IMR-90 (cell line): Measurements from ENCODE around the gene MEIS2. TPM values are rescaled to one million over a fixed set of nuclear protein-coding genes. Genes with fewer than 3 reads are reported as not detected.

ENCODE experiments used
- ATAC-seq: fragments of 200-7000 bp; cut with Tn5 transposase; 2 replicates; pipeline ENCODE4 v1.9.1; 2020; ENCODE audit warnings: low read depth, mild to moderate bottlenecking, moderate library complexity
- BruUV-seq: library from RNA; stranded (reverse); fragments of 400-500 nt; replicated peaks from 2 replicates; lab custom pipeline; 2021; lab: Mats Ljungman, UMichigan
- CTCF ChIA-PET: fragments of 300-600 bp; formaldehyde crosslinking; extraction: SDS; loops from one replicate; lab custom pipeline; 2021; ENCODE audit warnings: antibody characterized with exemption; lab: Yijun Ruan, JAX
- POLR2A ChIA-PET: fragments of 300-600 bp; sonication (Branson Sonifier 250); formaldehyde crosslinking; loops from one replicate; lab custom pipeline; 2022; ENCODE audit warnings: antibody characterized with exemption; ENCODE audit not compliant: unreplicated experiment; lab: Charles Lee
- DNase-seq: peaks from one replicate; pipeline ENCODE4 v3.0.0; 2013
- H2AFZ ChIP-seq: replicated peaks from 2 replicates; pipeline ENCODE3; 2013; ENCODE audit warnings: low read length, mild to moderate bottlenecking; ENCODE audit not compliant: poor library complexity
- H2AK5ac ChIP-seq: 2 replicates; pipeline ENCODE4 v1.6.1; 2013; ENCODE audit warnings: low read depth, low read length, inconsistent platforms
- H2AK9ac ChIP-seq: replicated peaks from 2 replicates; pipeline ENCODE3; 2013; ENCODE audit warnings: mild to moderate bottlenecking, low read depth, low read length, moderate library complexity; ENCODE audit not compliant: poor library complexity
- H2BK120ac ChIP-seq: 2 replicates; pipeline ENCODE4 v1.6.1; 2013; ENCODE audit warnings: low read depth, low read length, inconsistent platforms
- H2BK15ac ChIP-seq: 3 replicates; pipeline ENCODE4 v1.6.1; 2013; ENCODE audit warnings: low read depth, low read length, inconsistent platforms
- H2BK20ac ChIP-seq: 2 replicates; pipeline ENCODE4 v1.6.1; 2013; ENCODE audit warnings: low read depth, mild to moderate bottlenecking, inconsistent platforms, low read length, moderate library complexity
- H2BK5ac ChIP-seq: 2 replicates; pipeline ENCODE4 v1.6.1; 2013; ENCODE audit warnings: mild to moderate bottlenecking, low read depth, low read length, inconsistent platforms; ENCODE audit not compliant: poor library complexity, severe bottlenecking
- H3K14ac ChIP-seq: replicated peaks from 2 replicates; pipeline ENCODE4 v1.6.1; 2013; ENCODE audit warnings: low read depth, low read length, inconsistent platforms
- H3K18ac ChIP-seq: 2 replicates; pipeline ENCODE4 v1.6.1; 2013; ENCODE audit warnings: low read depth, low read length, control low read depth
- H3K23ac ChIP-seq: 2 replicates; pipeline ENCODE4 v1.6.1; 2013; ENCODE audit warnings: low read depth, low read length, inconsistent platforms
- H3K27ac ChIP-seq: 2 replicates; pipeline ENCODE4 v1.5.1; 2013; ENCODE audit warnings: mild to moderate bottlenecking, control low read depth, low read length; ENCODE audit not compliant: insufficient read depth
- H3K27me3 ChIP-seq: 2 replicates; pipeline ENCODE4 v1.6.1; 2013; ENCODE audit warnings: low read length; ENCODE audit not compliant: control insufficient read depth, insufficient read depth
- H3K36me3 ChIP-seq: 2 replicates; pipeline ENCODE4 v1.6.1; 2013; ENCODE audit warnings: low read length, mixed read lengths; ENCODE audit not compliant: control insufficient read depth, insufficient read depth
- H3K4ac ChIP-seq: 2 replicates; pipeline ENCODE4 v1.6.1; 2013; ENCODE audit warnings: low read depth, low read length, inconsistent platforms
- H3K4me1 ChIP-seq: 2 replicates; pipeline ENCODE4 v1.6.1; 2013; ENCODE audit warnings: low read length, mixed read lengths; ENCODE audit not compliant: control insufficient read depth, insufficient read depth
- H3K4me2 ChIP-seq: 2 replicates; pipeline ENCODE4 v1.6.1; 2013; ENCODE audit warnings: low read depth, mild to moderate bottlenecking, control low read depth, low read length, moderate library complexity
- H3K4me3 ChIP-seq: 2 replicates; pipeline ENCODE4 v1.5.1; 2013; ENCODE audit warnings: low read depth, mild to moderate bottlenecking, control low read depth, low read length, moderate library complexity; ENCODE audit not compliant: insufficient read depth
- H3K56ac ChIP-seq: 2 replicates; pipeline ENCODE4 v1.6.1; 2013; ENCODE audit warnings: low read length, inconsistent platforms; ENCODE audit not compliant: insufficient read depth; ENCODE audit errors: extremely low read depth
- H3K79me1 ChIP-seq, 2 experiments: 2 replicates each; pipeline ENCODE4 v1.6.1; 2013; ENCODE audit warnings: low read length in 2 of 2, inconsistent platforms in 1 of 2, low read depth in 1 of 2
- H3K9ac ChIP-seq: 2 replicates; pipeline ENCODE4 v1.6.1; 2013; ENCODE audit warnings: low read depth, low read length, control low read depth
- H3K9me1 ChIP-seq: 2 replicates; pipeline ENCODE4 v1.6.1; 2013; ENCODE audit warnings: low read length, inconsistent platforms; ENCODE audit not compliant: insufficient read depth
- H3K9me3 ChIP-seq: 2 replicates; pipeline ENCODE4 v1.6.1; 2013; ENCODE audit warnings: low read length; ENCODE audit not compliant: control insufficient read depth, insufficient read depth
- H4K20me1 ChIP-seq: 2 replicates; pipeline ENCODE4 v1.6.1; 2013; ENCODE audit warnings: low read length, inconsistent platforms; ENCODE audit not compliant: insufficient read depth
- H4K5ac ChIP-seq: 2 replicates; pipeline ENCODE4 v1.6.1; 2013; ENCODE audit warnings: mild to moderate bottlenecking, low read depth, low read length, control low read depth
- H4K8ac ChIP-seq, 2 experiments: 2 replicates each; pipeline ENCODE4 v1.6.1; 2013; ENCODE audit warnings: low read depth in 2 of 2, low read length in 2 of 2, control low read depth in 1 of 2, inconsistent platforms in 1 of 2
- H4K91ac ChIP-seq: 2 replicates; pipeline ENCODE4 v1.6.1; 2013; ENCODE audit warnings: low read depth, low read length, inconsistent platforms; ENCODE audit not compliant: insufficient read depth
- BHLHE40 ChIP-seq: fragments of 150-350 bp; IDR thresholded peaks from 2 replicates; pipeline ENCODE4 v1.6.1; 2016; ENCODE audit warnings: mild to moderate bottlenecking, low read depth, low read length
- CEBPB ChIP-seq: IDR thresholded peaks from 2 replicates; pipeline ENCODE4 v1.6.1; 2012; ENCODE audit warnings: low read depth, low read length, improper control_type of control experiment
- CHD1 ChIP-seq: IDR thresholded peaks from 2 replicates; pipeline ENCODE4 v1.6.1; 2012; ENCODE audit warnings: low read depth, low read length, improper control_type of control experiment
- MAFK ChIP-seq: IDR thresholded peaks from 2 replicates; pipeline ENCODE4 v1.6.1; 2012; ENCODE audit warnings: low read depth, low read length, improper control_type of control experiment
- MAZ ChIP-seq: IDR thresholded peaks from 2 replicates; pipeline ENCODE4 v1.6.1; 2012; ENCODE audit warnings: low read depth, mild to moderate bottlenecking, low read length, improper control_type of control experiment, moderate library complexity, borderline replicate concordance
- MXI1 ChIP-seq: IDR thresholded peaks from 2 replicates; pipeline ENCODE4 v1.6.1; 2012; ENCODE audit warnings: low read depth, mild to moderate bottlenecking, low read length, moderate library complexity, borderline replicate concordance
- NFE2L2 ChIP-seq: fragments of 150-350 bp; IDR thresholded peaks from 2 replicates; pipeline ENCODE4 v1.6.1; 2016; ENCODE audit warnings: low read depth, mild to moderate bottlenecking, low read length
- RAD21 ChIP-seq: IDR thresholded peaks from 2 replicates; pipeline ENCODE4 v1.6.1; 2012; ENCODE audit warnings: low read length, improper control_type of control experiment
- RCOR1 ChIP-seq: IDR thresholded peaks from 2 replicates; pipeline ENCODE4 v1.6.1; 2012; ENCODE audit warnings: mild to moderate bottlenecking, low read length, improper control_type of control experiment; ENCODE audit not compliant: insufficient replicate concordance
- WGBS, 2 experiments: methylation state at CpG; one replicate each; pipeline versions ENCODE4 v1.1.5 to v1.1.7; 2013; ENCODE audit warnings: missing lambda C conversion rate in 2 of 2; ENCODE audit not compliant: insufficient read length in 1 of 2; ENCODE audit errors: extremely low coverage in 2 of 2; 5-methylcytosine and 5-hydroxymethylcytosine counted together
- dilution Hi-C: fragments of 300-500 bp; cut with HindIII; formaldehyde crosslinking; loops from one replicate; pipeline ENCODE4 v1.14.3; 2018; ENCODE audit warnings: low sequenced_read_pairs; ENCODE audit not compliant: unreplicated experiment
- in situ Hi-C: fragments of 300-500 bp; cut with MboI; formaldehyde crosslinking; loops from 3 replicates; pipeline ENCODE4 v1.14.3; 2019; ENCODE audit warnings: low sequenced_read_pairs, inconsistent platforms, mixed read lengths
- intact Hi-C: fragments of 100-400 bp; cut with micrococcal nuclease; formaldehyde crosslinking; loops from 2 replicates; pipeline ENCODE4 v1.10.0; 2022
- polyA plus RNA-seq, 3 experiments: library from polyadenylated mRNA; depleted of rRNA; stranded (reverse); fragments of >200 nt; gene quantifications; 2 replicates each; pipeline ENCODE4 v1.2.3, GENCODE V29; 2012; ENCODE audit warnings: low replicate concordance in 1 of 3
- total RNA-seq: library from RNA; depleted of rRNA; stranded (reverse); fragments of >200 nt; gene quantifications from 2 replicates; pipeline ENCODE4 v1.2.3, GENCODE V29; 2012
- TF ChIP-seq, protein P1 (sequence below): conservative IDR thresholded peaks from 2 replicates; pipeline ENCODE4 v1.5.1; 2012; ENCODE audit warnings: mild to moderate bottlenecking, low read depth, low read length, improper control_type of control experiment
- TF ChIP-seq, protein P2 (sequence below): fragments of 150-350 bp; IDR thresholded peaks from 2 replicates; pipeline ENCODE4 v1.6.1; 2017; ENCODE audit warnings: mild to moderate bottlenecking, antibody characterized with exemption, low read length, low read depth

The MEIS2 gene
- total and polyA plus RNA-seq, 2 of the 4 experiments (the other 2 are of a cell fraction), result 70.1 to 71.3 TPM

DNA sequence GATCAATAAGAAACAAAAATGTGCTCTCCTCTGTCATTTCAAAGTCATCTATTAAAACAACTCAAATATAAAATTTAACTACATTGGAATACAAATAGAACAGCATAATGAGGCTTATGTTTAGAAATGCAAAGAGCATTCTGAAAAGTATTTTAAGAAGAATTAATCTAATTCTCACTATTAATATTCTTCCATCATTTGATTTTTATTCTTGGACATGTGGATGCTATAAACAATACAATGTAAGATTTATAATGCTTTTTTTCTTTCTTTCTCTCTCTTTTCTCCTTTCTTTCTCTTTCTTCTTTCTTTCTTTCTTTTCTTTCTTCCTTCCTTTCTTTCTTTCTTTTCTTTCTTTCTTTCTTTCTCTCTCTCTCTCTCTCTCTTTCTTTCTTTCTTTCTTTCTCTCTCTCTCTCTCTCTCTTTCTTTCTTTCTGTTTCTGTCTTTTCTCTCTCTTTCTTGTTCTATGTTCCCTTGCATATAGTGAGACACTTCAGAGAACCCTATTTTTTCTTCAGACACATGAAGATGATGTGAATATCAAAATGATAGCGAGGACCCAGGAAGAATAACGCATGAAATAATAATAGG is 32.6 kb upstream of the MEIS2 start:
- no peak for DNase-seq
- no TSS peak for BruUV-seq
- dilution Hi-C loops (no loop called here), intact Hi-C loops (loop anchor here (2.0 to 10.0 kb wide), 6 partner anchors 32 to 1378 kb away; partner anchors contain the start of gene MEIS2), in situ Hi-C loops (loop anchor here (10.0 to 25.0 kb wide), 6 partner anchors 621 to 1846 kb away; no protein-coding TSS in a partner anchor)
- H4K8ac ChIP-seq, result no peak overlapping the region
- H2BK120ac ChIP-seq, result no peak overlapping the region
- H3K4me2 ChIP-seq, result no peak overlapping the region
- CTCF ChIA-PET, result interaction anchor here (0.6 to 1.9 kb wide), 3 partner anchors 18 to 1381 kb away, joined by 3 to 4 read pairs (median 4); no protein-coding TSS in a partner anchor
- H3K14ac ChIP-seq, result no peak overlapping the region
- no peaks in the 10 kb centered on the region for H4K20me1 ChIP-seq
- peaks cover 1% of the 10 kb centered on the region; the same call in 1 of the 2 replicates for H3K4me1 ChIP-seq
- H2AFZ ChIP-seq, result no peak overlapping the region
- TF ChIP-seq CEBPB (no peak), MAZ (no peak), MXI1 (no peak), NFE2L2 (no peak), RCOR1 (no peak), BHLHE40 (no peak), RAD21 (no peak), CHD1 (no peak), MAFK (no peak)
- TF ChIP-seq, protein P1, sequence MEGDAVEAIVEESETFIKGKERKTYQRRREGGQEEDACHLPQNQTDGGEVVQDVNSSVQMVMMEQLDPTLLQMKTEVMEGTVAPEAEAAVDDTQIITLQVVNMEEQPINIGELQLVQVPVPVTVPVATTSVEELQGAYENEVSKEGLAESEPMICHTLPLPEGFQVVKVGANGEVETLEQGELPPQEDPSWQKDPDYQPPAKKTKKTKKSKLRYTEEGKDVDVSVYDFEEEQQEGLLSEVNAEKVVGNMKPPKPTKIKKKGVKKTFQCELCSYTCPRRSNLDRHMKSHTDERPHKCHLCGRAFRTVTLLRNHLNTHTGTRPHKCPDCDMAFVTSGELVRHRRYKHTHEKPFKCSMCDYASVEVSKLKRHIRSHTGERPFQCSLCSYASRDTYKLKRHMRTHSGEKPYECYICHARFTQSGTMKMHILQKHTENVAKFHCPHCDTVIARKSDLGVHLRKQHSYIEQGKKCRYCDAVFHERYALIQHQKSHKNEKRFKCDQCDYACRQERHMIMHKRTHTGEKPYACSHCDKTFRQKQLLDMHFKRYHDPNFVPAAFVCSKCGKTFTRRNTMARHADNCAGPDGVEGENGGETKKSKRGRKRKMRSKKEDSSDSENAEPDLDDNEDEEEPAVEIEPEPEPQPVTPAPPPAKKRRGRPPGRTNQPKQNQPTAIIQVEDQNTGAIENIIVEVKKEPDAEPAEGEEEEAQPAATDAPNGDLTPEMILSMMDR, result no peak
- TF ChIP-seq, protein P2, sequence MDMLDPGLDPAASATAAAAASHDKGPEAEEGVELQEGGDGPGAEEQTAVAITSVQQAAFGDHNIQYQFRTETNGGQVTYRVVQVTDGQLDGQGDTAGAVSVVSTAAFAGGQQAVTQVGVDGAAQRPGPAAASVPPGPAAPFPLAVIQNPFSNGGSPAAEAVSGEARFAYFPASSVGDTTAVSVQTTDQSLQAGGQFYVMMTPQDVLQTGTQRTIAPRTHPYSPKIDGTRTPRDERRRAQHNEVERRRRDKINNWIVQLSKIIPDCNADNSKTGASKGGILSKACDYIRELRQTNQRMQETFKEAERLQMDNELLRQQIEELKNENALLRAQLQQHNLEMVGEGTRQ, result no peak
- no peaks in the 10 kb centered on the region for H3K27me3 ChIP-seq
- H2BK5ac ChIP-seq, result no peak overlapping the region
- POLR2A ChIA-PET, result no interaction called here
- no peaks in the 10 kb centered on the region for H3K9me3 ChIP-seq
- H3K4me3 ChIP-seq, result no peak overlapping the region
- H3K36me3 ChIP-seq, result no peaks in the 10 kb centered on the region
- no peak overlapping the region for H3K56ac ChIP-seq
- no peak overlapping the region for H3K18ac ChIP-seq
- no peak overlapping the region for H3K23ac ChIP-seq
- 0 out of 2 replicates have a peak, but pooled peaks cover 2% of the 10 kb centered on the region for H3K9me1 ChIP-seq
- no peak overlapping the region for H2AK5ac ChIP-seq
- no peak overlapping the region for H2BK15ac ChIP-seq
- H2BK20ac ChIP-seq, result no peak overlapping the region
- no peak overlapping the region for H4K91ac ChIP-seq
- no peak for ATAC-seq
- H2AK9ac ChIP-seq, result no peak overlapping the region
- no peak overlapping the region for H3K27ac ChIP-seq
- H3K9ac ChIP-seq, result no peak overlapping the region
- no peak overlapping the region for H4K5ac ChIP-seq
- WGBS, 2 experiments, result no CpG with 5 or more reads among the region's 2 CpGs
- H3K4ac ChIP-seq, result no peak overlapping the region
- H3K79me1 ChIP-seq, result no peaks in the 10 kb centered on the region
